NCI-H2227 (cell line): ENCODE measurements around the gene CARMIL1.

Experiments
- DNase-seq: peaks from one replicate; lab custom pipeline; 2025; ENCODE audit not compliant: unreplicated experiment; lab: John Stamatoyannopoulos, UW

The CARMIL1 gene

DNA sequence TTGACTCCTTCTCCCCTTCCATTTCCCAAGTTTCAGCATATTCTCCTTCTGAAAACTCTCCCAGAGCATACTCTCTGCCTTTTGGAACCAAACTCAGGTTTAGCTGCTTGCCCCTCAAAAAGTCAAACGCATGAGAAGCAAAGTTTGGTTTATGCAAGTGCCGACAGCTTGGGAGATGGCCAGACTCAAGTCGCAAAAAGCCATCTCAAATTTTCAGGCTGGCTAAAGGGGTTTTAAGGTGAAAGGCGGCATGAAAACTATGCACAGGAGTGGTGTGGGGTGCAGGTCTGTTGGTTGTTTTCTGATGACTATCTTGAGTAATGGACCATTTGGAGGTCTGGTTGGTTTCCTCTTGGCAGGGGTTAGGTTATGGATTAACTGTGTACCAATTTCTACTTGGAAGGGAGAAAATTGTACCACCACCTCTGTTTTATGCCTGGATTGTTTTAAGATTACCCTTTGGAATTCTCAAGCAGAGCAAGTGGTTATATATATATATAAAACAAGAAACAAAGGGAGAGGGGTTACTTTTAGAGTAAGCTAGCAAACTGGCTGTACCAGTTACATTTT, 320.4 kb downstream of the CARMIL1 start:
- no peak for DNase-seq

DNA sequence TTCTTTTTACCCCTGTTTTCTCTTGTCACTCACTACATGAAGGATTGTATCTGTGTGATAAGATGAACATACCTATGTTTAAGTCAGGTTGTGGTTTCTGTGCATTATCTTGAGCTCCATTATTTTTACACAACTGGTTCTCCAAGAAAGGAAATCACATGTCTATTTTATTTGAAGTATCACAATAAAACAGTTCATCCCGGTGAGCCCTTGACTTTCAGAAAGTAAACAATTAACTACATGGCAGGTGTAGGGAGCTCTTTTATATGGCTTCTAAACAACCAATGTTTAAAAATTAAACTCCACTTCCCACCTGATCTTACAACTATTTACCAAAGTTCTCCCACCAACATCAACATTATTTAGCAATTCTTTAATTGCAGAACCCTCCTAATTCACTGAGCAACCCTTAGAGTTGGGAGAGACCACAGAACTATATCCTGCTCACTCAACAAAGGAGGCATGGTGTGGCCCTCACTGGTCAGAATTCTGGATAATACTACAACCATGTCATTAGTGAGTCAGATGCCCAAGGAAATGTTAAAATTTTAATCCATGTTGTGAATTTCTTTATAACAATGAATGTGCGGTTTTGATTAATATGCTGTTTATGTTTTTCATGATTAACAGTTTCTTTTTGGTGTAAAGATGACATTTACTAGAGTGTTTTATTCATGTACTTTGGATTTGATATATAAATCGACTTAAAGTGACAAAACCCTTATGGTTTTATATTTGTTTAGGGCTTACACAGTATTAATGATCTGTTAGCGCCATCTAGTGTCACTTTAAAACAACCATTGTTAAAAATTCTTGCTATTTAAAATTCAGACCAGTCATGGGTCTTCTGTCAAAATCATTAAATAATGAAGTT, 322.9 kb downstream of the CARMIL1 start:
- DNase-seq, result peak; percentile 66

DNA sequence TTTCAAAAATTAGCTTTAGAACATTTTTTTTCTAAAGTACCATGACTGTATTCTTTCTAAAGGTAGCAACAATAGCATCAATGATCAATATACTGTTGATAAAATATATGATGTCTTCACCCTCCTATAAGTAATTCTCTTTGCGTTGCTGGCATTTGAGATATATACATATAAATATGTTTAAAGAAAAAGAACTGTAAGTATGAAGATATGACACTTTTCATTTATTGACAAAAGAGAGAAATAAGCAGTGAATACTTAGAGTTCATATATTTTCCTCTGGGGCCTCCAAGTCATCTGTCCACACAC, 323.5 kb downstream of the CARMIL1 start:
- no peak for DNase-seq

DNA sequence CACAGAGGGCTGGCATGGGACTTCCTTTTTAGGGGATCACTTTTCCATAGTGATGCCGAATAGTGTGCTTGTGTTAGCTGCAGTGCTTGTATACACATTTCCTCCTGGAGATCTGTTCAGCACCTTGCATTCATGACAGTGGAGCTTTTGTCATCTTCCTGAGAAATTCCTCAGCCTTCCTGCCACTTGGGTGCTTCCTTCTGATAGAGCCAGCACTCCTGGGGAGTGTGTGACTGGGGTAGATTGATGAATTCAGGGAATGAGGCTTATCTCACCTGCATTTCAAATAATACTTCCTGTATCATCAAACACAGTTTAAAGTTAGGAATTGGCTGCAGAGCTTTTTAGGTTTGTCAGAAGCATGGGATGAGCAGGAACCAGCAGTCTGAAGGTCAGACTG, 324.1 kb downstream of the CARMIL1 start:
- no peak for DNase-seq

DNA sequence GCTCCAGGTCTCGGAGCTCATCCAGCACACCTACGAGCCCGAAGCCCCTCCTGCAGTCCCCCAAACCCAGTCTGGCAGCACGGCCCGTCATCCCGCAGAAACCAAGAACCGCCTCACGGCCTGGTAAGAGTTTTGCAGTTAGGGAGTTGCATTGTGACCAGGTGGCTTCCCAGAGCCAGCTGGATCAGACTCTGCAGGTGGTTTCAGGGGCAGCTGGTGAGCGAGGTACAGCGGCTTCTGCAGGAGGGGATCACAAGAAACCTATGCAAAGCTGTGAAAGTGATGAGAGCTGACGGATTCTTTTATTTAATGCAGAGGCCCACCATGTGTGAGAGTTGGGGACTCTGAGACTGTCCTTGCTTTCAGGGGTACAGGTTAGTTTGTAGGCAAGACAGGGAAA, 327.0 kb downstream of the CARMIL1 start:
- DNase-seq, result no peak

DNA sequence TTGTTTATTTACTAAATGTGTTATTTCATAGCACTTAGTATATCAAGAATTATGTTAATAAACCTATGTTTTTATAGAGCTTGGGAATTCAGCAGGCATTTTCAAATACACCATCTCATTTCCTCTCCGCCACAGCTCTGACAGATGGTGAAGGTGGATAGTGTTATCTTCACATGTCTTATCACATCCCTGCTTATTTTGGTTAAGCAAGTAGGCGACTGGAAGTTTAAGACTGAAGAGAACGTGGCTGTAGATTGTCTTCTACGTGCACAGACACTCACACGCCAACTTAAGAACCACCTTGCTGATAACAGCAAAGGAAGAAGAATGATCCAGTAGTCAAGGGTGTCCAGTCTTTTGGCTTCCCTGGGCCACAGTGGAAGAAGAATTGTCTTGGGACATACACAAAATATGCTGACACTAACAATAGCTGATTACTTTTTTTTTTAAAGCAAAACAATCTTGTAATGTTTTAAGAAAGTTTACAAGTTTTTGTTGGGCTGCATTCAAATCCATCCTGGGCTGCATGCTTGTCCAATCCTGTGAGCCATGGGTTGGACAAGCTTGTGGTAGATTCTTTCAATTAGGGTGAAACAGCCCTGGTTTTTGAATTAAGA, 329.5 kb downstream of the CARMIL1 start:
- DNase-seq, result no peak

DNA sequence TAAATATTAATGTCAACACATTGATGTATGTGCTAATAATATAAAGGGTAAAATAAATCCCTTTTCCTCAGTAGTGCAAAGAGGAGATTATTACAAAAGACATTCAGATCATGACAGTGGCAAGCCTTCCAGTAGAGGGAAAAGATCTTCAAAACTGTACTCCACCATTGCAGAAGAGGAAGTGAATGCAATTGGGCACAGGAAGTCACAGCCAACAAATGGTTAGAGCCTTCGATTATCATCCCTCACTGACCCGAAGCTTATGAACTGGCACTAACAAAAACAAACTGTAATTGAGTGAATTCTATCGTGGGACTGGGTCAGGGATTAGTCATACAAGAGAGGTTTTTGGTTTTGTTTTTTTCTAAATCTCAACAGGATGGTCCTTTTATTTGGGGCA, 333.5 kb downstream of the CARMIL1 start:
- no peak for DNase-seq

DNA sequence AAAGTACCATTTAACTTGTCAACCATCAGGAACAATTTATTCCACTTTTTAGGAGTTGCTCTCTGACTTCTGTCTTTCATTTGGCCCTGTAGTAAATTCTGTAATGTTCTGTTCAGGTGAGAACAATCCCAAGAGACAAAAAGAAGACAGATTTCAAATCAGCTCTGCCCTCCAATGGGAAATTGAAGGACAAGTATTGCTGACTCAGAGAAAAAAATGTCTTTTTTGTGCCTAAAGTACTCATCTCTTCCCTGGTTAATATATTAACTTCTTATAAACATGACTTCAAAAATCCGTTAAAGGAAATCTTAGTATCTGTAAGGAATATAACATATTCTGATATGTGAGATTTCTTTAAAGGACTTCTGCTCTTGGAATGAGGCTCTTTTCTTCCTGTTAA, 334.2 kb downstream of the CARMIL1 start:
- no peak for DNase-seq

DNA sequence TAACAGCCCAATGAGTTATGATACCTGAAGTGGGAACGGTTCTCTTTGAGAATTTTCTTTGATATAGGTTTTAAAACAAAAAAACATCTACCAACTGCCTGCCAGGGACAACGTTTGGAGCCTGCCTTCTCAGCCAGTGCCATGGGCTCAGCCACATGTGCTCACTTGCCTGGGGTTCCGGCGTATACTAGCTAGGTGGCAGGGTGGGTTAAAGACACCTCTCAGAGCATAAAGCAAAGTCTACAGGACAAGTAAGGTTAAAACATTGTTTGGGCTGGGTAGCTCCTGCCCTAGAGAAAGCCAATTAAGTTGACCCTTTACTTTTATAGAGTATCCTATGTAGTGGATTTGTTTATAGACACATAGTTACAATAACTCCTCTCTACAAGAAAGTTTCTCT, 334.9 kb downstream of the CARMIL1 start:
- no peak for DNase-seq

DNA sequence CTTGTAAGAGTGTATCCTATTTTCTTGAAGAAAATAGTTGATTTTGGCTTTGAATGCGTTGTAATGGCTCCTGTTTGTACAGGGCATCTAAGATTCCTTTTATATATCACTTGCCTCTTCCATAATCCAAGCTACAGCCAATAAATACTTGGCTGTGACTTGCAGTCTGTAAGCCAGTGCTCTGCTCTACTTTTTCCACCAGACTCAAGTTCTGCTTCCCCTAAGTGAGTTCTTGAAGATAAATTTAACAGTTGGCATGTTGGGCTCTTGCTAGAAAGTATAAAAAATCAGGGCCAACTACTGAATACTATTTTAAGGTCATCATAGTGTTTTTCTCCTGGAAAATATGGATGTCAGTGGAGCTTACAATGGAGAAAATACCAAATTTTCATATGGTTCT, 336.3 kb downstream of the CARMIL1 start:
- no peak for DNase-seq

DNA sequence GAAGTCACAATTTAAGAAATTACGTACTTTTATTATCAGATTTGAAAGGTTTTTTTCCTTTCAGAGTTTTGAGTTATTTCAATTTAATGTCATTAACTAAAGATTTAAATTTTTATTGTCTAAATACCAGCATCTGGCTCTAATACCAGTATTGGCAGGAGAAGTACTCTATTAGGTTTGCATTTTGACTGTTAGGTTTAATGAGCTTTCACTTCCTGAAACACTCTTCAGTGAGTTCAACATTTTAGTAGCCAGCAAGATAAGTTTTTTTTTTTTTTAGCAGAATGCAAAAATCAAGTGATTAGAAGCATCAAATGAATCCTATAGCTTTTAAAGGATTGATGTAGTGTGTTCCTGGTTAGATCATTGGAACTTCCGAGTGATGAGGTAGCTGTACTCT, 338.8 kb downstream of the CARMIL1 start:
- DNase-seq, result no peak

DNA sequence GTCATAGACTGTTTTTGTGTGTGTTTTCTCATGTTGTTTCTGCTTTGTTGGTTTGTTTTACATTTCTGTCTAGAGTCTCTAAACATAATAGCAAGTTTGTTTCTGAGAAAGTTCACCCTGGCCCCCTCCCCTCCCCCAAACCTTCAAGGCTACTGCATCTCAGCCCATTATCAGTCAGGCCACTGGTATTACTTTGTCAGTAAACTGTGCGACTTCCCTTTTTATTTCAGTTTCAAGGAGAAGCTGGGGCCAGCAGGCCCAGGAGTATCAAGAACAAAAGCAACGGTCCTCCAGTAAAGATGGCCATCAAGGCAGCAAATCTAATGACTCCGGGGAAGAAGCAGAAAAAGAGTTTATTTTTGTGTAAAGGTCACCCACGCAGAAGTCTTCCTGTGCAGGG, 340.0 kb downstream of the CARMIL1 start:
- DNase-seq, result no peak

DNA sequence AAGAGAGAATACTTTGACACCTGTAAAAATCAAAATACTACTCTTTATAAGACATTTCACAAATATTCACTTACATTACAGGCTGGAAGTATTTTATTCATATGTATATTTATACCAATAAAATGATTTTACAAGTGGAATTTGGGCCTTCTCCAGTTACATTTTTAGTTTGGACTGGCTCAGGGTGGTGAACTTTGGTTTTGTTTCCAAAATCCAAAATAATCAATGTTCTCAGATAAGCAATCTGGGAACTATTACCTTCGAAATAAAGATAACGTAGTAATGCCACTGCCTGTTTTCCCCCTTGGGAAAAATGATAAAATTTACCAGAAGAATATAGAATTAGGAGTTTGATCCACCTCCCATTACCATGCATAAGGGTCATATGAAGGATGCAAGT, 341.2 kb downstream of the CARMIL1 start:
- no peak for DNase-seq

DNA sequence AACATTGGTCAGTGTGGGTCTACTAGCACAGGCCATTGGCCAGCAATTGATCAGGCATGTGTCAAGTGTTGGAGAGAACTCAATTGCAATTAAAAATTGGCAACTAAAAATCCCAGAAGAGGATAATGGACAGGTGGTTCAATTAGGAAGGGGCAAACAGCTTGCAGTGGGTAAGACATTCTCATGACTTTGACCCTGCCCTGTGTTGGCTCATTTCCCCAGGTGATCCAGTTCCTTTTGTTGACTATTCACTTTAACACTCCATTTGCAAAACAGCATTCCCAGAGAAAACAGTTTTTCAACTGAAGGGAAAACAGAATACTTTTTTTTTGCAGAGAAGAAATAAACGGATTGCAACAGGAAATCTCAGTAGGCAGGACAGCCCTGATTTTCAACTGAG, 343.9 kb downstream of the CARMIL1 start:
- DNase-seq, result no peak

DNA sequence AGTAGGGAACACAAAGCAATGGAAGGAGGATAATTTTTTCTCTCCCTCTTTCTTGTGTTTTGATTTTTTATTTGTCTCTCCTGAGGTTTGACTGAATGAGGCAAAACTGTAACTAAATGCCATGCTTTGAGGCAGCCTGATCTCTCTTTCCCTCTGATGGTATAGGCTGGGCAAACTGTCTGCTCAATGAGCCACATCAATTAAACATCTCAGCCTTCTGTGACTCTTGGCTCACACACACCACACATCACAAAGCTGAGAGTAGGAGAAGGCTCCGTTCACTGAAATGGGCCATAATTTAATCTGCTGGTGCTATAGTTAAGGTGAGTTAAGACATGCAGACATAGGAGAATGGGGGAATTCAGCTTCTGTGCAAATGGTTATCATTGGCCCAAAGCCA, 344.7 kb downstream of the CARMIL1 start:
- DNase-seq, result no peak

DNA sequence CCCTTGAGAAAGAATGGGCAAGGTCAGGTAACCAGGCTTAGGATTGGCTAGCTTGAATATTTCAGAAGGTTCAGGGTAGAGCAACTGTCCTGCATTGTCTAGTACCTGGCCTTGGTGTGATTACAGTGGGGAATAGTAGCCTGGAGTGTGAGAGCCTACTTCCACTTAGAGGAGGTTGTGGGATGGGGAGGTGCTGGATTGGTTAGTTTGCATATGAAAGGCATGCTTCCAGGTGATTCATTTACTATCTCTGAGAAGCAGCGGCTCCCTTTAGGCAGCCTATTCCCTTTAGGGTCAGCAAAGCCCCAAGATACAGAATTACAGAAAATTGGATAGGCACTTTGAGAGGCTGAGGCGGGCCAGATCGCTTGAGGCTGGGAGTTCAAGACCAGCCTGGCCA, 347.8 kb downstream of the CARMIL1 start:
- no peak for DNase-seq

DNA sequence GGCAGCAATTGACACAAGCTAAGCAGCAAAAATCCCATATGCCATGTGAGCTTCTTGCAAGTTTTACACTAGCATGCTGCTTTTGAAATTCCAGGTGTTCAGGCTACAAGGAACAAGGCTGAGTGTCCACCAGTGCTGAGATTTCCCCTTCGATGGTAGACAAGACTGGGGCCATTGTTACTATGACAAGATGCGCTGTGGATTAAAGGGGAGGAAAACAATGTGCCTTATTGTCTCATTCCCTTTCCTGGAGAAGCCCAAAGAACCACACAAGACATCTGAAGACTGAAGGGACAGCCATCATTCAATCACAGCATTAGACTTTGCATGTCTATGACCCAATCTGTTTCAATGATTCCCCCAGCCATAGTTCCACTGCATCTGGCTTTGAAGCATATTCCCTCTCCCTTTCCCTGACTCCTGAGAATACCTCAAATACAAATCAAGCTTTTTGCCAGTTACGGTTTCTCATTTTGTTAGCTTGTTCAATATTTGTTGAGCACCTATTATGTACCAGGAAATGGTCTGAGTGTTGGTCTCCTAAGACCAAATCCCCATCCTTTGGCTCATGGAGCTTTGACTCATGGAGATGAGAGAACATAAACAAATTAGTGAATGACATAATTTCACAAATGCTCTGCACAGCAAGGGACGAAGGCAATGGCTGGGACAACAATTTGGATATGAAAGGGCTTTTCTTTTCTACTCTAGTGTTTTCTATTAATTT, 349.5 kb downstream of the CARMIL1 start:
- DNase-seq, result no peak

DNA sequence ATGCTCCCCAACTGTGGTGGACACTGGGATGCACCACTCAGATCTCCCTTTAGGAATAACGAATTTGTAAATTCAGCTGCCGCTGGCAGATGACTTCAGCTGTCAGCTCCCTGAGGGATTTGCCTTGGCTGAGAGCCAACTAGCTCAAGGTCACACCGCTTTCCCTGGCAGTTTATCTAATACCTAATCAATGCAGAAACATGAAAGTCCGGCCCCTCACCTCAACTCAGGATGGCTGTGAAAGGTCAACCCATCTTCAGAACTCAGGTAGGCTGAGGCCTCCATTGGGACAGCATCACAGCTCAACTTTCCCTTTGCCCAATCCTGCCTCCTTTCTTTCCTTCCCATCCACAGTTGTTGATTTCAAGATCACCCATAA, 350.0 kb downstream of the CARMIL1 start:
- peak; percentile 35 for DNase-seq

DNA sequence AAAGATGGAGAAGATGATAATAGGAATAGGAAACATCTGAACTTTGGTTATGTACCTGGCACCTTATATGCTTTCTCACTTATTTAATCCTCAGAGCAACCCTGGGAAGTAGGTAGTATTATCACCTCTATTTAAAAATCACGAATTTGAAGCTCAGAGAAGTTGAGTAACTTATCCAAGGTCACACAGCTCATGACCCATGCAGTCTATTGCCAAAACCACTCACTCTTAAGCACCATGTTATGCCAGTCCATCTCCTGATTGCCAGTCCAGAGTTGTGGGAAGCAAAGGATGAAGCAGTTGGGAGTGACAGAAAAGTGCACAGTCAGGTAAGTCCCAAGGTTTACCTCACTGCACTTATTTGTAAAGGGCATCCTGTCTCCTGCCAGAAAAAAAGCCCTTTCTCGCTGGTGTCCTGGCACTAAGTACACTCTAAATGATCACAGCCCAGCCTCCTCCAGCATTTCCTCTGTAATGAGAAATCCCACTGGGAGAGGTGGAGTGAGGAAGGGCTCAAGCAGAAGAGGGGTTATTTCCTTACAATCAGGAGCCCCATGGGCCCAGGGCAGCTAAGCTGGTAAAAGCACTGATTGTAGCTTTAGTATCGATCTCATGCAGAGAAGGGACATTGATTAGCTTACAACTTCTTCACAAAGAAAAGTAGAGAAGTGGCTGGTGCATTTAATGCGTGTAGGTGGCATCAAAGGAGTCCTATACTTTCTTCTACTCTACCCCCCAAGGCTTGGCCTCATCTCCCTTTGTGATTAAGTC, 351.5 kb downstream of the CARMIL1 start:
- peak; percentile 64 for DNase-seq

DNA sequence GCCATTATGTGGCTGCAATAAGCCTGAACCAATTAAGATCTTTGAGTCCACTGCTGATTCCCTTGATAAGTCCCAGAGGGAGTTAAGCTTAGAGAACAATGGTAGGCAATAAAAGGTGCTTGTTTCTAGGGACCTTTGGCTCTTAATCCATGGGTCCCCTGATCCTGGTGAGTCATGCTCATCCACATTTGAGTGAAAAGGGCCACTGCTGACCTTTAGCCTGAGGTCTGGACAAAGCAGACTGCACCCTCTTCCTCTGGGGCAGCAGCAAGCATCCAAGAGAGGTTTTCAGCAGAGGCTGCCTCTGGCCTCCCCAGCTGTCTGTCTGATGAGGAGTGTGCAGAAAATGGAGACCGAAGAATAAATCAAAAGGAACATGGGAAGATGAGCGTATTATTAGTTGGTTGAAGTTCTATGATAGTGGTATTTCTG, 356.7 kb downstream of the CARMIL1 start:
- no peak for DNase-seq

DNA sequence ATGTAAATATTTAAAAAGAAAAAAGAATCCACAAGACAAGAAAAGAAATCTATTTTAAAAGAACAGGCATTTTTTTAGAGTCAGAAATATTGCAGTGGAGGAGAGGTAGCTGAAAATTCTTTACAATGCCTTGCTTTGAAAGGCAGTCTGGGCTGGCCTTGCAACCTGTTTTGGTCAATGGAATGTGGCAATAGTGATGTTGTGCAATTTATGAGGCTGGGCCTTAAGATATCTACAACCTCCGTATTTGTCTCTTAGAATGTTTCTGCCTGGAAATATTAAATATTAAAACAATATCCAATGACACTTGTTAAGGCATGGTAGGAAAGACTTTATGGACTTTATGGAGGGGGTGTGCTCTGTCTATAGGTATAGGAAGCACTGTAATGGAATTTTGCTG, 358.0 kb downstream of the CARMIL1 start:
- no peak for DNase-seq
